ENCODE measurements around the gene STARD3.

The STARD3 gene

DNA sequence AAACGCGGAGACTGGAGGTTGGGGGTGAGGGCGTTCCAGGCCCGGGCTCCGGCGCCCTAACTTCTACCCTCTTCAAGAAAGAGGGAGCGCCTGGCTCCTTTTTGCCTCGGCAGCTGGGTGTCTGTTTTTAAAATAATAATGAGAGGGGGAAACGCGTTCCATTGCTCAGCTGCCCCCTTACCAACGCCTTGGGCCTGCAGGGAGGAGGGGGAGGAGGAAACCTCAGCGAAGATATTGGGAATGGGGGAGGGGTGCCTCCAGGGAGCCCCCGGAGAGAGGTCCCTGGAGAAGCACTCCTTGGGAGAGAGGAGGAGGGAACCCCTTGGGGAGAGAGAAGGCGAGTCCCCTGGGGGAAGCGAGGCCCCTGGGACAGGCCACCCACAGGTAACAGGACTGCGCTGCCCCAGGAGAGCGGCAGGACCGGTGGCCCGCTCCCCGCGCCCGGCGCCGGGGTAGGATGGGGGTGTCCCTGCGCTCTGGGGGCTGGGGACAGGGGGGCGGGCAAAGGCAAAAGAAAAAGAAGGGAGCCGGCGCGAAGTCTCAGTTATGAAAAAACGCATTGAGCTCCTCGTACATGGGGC, 31.9 kb upstream of the STARD3 start:
- no peak for DNase-seq (ENCODE audit: low read depth)

DNA sequence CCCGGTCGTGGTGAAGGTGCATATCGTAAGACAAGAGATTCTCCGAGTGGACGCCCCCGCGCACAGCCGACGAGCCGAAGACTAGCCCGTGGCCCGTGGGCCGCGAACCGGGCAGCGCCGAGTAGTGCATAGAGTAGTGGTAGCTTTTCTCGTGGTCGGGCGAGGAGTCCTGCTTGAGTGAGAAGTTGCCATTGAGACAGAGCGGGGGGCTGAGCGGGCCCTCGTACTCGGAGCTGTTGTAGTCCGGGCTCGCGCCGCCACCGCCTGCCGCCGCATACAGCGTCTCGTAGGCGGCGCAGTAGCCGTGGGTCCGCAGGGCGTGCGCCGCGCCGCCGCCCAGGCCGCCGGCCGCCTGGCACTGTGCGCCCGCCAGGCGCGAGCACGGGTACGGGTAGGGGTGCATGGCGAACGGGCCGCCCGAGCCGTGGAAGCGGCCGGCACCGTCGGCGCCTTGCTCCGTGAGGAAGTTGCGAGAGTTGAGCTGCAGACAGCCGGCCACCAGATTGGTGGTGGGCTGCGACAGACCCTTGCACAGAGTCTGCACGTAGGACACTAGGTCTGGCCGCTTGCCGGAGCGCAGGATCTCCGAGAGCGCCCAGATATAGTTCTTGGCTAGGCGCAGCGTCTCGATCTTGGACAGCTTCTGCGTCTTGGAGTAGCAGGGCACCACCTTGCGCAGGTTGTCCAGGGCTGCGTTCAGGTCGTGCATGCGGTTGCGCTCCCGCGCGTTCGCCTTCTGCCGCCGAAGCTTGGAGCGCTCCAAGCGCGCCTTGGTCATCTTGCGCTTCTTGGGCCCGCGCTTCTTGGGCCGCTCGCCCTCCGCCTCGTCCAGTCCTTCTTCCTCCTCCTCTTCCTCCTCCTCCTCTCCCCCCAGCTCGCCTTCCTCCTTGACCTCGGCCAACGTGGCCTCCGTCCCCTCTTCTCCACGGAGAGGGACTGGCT, 31.2 kb upstream of the STARD3 start:
- no peak for DNase-seq (ENCODE audit: low read depth)

DNA sequence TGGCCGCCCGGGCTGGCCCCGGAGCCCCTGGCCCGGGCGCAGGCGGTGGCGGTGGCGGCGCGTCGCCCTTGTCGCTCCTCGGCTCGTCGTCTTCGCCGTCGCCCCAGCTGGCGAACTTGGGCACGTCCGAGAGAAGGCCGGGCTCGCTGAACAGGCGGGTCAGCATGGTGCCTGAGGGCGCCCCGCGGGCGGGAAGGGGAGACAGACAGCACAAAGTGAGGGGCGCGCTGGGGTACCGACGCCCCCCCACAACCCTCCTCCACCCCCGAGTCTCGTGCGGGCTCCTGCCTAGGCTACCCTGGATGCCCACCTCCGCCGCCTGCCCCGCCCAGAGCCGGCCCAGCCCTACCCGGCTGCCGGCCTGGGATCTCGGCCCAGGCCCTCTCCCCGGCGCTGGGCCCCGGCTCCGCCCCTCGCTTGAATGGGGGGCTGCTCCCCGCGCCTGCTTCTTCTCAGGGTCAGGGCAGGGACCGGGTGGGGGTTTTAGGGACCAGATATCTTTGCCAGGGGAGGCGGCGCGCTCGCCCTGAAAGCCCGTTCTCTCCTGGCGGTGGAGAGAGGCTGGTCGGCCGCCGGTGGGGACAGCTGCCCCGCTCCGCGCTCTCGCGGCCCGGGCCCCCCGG, 30.4 kb upstream of the STARD3 start:
- no peak for DNase-seq (ENCODE audit: low read depth)

DNA sequence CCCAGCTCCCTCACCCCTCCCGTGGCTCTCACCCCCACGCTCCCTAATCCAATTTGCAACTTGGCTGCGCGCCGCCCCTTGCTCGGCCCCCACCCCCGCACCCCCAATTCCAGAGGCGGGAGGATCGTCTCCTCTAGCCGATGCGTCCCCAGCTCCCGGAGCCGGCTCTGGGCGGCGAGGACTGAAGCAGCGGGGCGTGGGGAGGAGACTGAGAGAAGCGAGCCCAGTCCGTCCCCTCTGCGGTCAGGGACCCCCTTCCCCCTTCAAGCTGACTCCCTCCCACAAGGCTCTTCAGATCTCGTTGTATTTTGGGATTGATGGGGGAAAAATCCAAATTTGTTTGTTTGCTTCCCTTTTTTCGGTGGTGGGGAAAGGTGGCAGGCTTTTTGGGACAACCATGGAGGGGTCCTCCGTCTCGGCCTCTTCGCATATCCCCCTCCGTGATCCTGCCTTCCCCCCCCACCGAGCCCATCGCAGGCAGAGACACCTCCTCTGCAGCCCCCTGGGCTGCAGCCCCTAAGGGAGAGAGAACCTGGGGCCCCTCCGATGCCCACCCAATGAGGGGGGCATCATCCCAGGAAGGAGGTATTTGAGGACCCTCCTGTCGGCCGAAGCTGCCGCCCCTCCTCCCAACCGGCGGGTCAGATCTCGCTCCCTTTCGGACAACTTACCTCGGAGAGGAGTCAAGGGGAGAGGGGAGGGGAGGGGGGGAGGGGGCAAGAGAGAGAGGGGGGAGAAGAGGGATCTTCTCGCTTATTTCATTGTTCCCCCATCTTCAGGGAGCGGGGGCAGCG, 29.7 kb upstream of the STARD3 start:
- no peak for DNase-seq (ENCODE audit: low read depth)

DNA sequence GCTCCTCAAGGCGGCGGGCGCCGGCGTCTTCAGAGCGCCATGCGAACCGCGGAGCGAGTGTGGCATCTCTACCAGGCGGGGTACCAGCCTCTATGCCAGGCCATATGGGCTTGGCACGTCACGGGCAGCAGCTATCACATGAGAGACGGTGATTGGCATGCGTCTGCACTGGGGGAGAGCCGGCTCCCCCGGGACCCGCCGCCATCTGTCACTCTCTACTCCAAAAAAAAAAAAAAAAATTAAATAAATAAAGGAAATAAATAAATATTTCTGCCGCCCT, 29.2 kb upstream of the STARD3 start, which contains the start of gene NEUROD2:
Gene NEUROD2 (minus strand): TSS at position 70 of the 280 bp plus-strand sequence. CDS start 1,321 bp downstream, outside the sequence.
- DNase-seq (ENCODE audit: low read depth), result no peak

DNA sequence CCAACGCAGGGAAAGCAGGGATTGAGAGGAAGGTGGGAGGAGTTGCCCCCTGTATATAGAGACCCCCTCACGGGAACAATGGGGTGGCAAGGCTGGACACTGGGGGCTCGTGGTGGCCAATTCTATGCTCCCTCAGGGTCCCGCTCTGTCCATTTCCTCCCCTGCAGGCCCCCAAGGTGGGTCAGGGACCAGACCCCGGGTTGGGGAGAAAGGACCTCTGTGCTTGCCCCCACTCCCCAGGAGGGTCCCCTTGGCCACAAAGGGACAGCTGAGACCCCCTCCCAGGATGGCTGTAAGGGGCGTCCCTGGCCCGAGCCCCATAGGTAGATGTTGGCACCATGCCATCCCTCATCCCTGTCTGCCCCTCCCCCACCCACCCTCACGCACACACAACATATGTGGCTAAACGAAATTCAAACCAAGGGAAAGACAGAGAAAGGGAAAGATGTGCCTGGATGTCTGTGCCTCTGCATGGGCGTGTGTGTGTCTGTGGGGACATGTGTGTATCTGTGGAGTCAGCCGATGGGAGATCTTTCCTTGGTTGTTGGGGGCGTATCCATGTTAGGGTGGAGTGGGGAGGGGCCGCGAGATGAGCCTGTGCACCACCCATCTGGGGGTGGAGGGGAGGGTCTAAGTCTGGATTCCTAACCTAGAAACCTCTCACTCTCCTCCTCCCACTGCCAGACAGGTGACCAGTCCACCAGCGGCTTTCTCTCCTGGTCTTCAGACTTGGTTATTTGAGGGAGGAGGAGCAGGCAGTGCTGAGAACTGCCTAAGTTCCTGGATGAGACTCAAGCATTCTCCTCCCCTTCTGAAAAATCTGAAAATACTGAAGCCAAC, 28.6 kb upstream of the STARD3 start:
- DNase-seq (ENCODE audit: low read depth), result no peak

DNA sequence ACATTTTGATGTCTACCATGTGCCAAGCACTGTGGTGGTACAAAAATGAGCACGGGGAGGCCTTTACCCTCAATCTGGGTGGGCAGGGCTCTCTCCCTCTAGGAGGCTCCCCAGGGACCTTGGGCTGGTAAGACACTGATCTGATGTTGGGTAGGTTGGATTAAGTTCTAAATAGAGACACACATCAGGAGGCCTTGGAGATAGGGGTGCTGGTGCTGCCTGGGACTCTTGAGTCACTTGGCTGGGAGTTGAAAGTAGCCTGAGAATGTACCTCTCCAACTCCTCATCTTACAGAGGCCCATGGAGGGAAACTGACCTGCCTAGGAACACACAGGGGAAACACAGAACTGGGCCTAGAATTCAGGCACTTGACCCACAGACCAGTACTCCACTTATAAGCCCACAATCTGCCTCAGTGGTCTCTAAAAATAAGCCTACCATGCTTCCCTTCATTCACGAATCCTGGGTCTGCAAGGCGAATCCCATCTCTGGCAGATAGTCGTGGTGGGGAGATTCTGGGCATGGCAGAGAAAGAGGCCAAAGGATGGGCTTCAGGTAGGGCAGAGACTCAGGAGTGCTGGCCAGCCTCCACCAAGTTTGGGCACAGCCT, 27.4 kb upstream of the STARD3 start:
- no peak for DNase-seq (ENCODE audit: low read depth)

DNA sequence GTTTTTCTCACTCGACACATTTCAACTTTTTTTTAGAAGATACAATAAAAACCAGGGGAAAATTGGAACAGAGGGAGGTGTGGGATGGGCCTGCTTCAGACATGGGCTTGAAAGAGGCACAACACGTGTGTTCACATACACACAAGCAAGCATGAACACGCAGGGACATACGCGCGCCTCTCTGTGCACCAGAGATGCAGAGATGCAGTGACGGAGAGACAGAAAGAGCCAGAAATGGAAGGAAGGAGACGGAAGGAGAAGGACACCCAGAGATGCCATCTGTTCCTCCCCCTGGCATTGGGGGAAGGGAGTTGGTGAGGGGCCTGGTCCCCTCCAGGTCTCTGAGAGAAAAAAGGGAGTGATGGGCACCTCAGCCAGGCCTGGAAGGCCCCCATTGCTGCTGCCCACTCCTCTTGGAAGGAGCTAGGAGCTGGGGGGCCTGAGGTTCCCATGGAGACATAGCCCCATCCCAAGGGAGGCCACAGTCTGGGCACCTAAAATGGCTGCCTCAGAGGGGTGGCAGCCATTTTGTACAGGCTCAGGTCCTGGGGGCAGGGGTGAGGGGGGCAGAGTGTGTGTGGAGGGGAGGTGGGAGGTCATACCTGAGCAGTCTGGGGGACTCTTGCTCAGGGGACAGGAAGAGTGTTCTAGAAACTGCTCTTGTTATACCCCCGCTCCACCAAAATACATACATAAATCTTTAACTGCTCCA, 25.4 kb upstream of the STARD3 start:
- DNase-seq (ENCODE audit: low read depth), result no peak

DNA sequence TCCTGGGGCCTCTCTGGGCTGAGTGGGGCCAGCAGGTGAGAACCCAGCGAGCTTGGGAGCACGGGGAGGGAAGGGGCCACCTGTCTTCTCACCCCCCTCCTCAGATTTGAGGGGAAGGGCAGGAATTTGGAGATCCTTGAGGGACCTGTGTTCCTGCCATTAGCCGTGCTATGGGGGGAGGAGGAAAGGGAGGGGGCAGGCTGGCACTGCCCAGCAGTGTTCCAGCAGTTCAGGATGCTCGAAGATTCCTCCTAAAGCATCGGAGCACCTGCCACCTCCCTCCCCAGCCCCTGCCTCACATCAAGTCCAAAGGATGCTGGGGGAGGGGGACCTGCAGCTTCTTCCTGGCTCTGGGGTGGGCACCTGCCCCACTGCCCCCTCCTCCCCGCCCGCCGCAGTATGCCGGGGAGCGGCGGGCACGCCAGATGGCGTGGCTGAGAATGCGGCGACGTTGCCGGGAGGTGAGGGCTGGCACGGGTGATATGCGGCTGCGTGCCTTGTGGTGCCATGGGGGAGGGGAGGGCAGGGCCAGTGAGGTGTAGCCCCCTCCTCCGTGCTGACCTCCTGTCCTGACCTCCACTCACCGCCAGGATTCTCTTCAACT, 24.6 kb upstream of the STARD3 start:
- DNase-seq (ENCODE audit: low read depth), result no peak

DNA sequence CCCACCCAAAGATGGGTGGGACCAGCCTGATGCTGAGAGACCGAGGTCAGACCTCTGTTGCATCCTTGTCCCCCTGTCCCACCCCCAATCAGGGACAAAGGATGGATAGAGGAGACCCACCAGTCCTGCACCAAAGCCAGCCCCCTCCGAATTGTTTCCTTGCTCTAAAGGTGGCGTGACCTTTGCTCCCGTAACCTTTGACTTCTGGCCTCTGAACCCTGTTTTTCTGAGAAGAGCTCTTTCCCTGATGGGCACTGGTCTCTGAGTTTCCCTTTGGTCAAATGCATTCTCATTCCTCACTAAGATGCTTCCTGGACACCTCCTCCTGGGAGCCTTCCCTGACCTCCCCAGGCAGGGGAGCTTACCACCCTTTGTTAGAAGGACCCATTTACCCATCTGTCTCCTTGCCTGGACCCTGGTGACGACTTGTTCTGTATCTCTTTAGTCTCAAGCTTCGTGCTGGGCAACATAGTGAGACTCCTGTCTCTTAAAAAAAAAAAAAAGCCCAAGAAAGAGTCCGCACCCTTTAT, 23.9 kb upstream of the STARD3 start:
- no peak for DNase-seq (ENCODE audit: low read depth)

DNA sequence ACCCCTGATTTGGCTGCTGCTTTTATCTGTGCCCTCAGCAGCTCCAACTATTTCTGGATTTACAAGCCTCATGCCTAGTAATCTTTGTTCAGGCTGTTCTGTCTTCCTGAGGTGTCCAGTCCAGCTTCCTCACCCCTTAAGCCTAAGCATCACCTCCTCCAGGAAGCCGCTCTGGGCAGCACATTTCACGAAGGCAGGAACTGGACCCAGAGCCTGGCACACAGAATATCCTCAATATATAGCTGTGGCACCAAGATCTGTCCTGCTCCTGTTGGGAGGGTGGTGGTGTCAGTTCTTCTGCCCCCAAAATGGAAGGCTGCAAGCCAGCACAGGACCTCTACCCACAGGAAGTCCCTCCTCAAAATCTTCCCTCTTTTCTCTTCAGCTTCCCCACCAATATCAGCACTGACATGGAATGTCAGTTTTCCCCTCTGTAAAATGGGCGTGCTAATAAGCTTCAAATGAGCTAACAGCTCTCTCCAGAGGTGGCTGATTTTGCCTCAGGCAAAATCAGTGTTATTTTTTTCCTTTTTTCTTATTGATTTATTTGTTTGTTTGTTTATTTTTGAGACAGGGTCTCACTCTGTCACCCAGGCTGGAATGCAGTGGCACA, 22.3 kb upstream of the STARD3 start:
- DNase-seq (ENCODE audit: low read depth), result no peak

DNA sequence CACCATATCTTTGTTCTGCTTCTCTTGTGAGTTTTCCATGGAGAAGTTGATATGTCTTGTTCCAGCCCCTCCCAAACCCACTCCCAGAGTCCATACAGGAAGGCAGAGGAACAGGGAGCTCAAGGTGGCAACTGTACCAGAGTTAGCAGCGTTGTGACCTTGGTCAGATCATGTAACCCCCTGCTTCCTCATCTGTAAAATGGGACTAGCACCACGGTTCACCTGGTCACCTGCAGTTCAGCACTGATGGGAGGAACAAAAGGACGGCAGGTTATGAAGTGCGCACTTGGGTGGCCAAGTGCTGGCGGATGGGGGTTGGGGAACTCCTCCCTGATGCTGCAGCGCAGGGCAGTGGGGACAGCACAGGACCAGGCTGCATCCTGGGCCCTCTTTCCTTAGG, 21.5 kb upstream of the STARD3 start:
- no peak for DNase-seq (ENCODE audit: low read depth)

DNA sequence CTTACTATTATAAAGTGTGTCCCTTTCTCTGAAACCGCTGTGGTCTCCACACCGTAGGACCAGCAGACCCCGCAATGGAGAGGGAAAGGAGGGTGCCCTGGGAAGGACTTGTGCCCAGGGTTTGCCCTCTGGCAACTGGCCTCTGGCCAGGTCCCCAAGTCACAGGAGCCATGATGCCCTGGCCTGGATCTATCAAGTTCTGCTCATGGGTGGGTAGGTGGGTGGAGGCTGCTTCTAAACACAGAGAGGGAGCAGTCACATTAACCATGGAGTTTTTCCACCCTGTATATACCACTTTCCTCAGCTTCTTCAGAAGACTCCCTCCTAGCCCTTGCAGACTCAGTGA, 19.9 kb upstream of the STARD3 start:
- no peak for DNase-seq (ENCODE audit: low read depth)

DNA sequence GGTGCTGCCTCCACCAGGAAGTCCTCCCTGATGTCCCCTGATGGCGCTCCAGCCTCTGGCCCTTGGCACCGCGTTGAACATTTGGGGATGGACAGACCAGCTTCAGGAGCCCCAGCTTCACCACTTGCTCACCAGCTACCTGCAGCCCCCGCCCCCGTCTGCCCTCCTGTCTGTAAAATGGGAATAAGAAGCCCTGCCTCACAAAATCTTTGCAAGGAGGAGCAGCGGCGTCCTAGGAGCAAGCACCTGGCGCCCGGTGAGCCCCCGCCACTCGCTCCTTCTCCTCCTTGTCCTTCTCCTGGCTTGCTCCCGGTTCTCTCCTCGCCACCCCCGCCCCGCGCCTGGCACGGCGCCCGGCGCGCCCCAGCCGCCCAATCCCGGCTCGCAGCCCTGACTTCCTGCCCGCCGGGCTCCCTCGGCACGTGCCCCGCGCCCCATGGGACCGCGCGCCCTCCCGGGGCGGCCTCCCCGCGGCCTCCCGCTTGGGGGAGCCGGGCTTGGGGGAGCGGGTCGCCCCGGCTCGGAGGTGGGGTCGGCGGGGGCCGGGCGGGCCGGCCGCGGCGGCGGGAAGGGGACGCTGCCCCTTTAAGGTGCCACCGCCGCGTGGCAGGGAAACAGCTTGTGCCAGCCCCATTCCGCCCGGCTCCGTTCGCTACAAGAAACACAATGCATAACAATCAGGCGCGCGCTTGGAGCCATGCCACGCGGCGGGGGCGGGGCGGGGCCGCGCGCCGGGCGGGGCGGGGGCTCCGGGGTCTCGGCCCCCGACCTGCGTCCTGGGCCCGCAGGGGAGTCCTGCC, 19.3 kb upstream of the STARD3 start:
- no peak for DNase-seq (ENCODE audit: low read depth)

DNA sequence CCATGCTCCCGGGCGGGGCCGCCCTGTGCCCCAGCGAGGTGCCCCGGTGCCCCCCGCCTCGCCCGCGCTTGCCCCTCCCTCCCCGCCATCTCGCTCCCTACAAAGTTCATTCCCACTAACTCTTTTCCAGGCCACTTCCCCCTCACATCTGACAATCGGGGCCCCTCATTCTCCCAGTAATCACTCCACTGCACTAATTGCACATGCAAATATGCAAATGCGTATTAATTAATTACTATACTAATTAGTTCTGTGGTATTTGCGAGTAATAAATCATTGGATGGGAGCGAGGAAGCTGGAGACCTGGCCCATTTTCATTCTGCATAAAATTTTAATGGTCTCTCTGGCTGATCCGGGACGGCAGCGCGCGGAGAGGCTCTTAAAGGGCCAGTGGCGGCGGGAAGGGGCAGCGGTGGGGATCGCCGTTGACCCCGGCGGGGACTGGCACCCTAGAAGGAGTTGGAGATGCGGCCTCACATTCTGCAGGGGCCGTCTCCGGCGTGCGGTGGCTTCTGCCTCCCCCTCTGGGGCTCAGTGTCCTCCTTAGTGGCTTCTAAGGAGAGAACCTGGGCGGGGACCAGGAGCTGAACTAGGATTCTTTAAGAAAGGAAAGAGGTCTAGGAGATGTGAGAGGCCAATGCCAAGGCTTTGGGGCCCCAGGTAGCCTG, 18.6 kb upstream of the STARD3 start:
- no peak for DNase-seq (ENCODE audit: low read depth)

DNA sequence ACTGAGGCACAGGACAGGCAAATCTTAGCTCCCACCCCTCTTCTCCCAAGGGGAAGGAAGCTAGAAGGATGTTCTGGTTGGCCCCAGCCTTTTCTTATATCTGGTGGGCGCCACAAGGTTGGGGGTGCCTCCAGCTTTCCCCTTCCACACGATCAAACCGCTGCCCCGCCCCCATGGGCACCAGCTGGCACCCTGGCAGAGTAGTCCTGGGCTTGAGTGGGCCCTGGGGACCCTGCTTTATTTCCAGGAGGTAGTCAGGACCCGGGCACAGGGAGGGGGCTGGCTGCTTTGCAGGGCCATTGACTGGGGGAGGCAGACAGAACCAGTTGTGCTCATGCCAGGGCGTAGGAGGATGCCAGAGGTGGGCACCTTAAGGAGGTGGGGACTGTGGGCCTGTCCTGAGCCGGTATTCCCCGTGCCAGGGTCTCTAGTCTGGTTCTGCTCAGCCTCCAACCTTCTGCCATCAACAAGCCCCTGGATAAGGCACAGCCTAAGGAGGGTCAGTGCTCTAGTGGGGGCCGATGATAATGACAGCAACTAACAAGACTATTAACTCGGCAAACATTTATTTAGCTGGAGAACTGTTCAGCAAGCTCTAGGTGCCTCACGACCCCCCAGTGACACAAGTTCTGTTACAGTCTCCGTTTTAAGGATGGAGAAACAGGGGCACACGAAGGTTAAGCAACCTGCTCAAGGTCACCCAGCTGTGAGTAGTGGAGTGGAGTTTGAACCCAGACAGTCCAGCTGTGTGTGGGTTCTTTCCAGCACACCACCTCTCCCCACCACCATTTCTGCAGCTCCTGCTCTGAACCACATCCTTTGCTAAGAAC, 17.8 kb upstream of the STARD3 start:
- no peak for DNase-seq (ENCODE audit: low read depth)

DNA sequence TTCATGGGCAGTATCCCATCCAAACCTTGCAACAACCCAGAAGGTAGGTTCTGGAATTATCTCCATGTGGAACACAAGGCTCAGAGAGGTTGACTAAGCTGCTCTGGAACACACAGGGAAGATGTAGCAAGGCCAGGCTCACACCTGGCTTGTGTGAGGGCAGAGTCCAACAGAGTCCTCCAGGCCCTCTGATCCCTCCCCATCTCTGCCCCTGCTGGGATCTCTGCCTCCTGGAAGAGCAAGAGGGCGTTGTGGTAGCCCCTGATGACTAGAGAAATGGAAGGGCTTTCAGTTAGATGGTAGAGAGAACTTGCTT, 17.2 kb upstream of the STARD3 start:
- DNase-seq (ENCODE audit: low read depth), result no peak

Measured in stromal cell of bone marrow (primary cell).